Motor neuron (in vitro differentiated cells): Measurements from ENCODE around the gene LRCH3. TPM values are rescaled to one million over a fixed set of nuclear protein-coding genes. Genes with fewer than 3 reads are reported as not detected.

Experiments
- ATAC-seq, 8 experiments: fragments of 200-7000 bp; cut with Tn5 transposase; replicated peaks in 6 of 8; 2 replicates each; pipeline ENCODE4 v1.8.0; 2021; ENCODE audit warnings: mild to moderate bottlenecking in 8 of 8, moderate library complexity in 8 of 8
- H3K27ac ChIP-seq, 2 donors: fragments of 250-450 bp; sonication (Bioruptor Pico); 2 replicates each; pipeline ENCODE4 v1.9.0; 2021; ENCODE audit warnings: antibody characterized with exemption in 2 of 2, mild to moderate bottlenecking in 2 of 2, moderate library complexity in 1 of 2
- H3K4me1 ChIP-seq, 2 donors: fragments of 250-450 bp; sonication (Bioruptor Pico); replicated peaks in 1 of 2; 2 replicates each; pipeline ENCODE4 v1.6.1; 2021; ENCODE audit warnings: antibody characterized with exemption in 2 of 2, mild to moderate bottlenecking in 2 of 2, moderate library complexity in 1 of 2
- H3K4me3 ChIP-seq, 5 donors: fragments of 250-450 bp; sonication (Bioruptor Pico); 2 replicates each; pipeline ENCODE4 v1.9.0; 2021; ENCODE audit warnings: antibody characterized with exemption in 5 of 5, mild to moderate bottlenecking in 5 of 5, moderate library complexity in 4 of 5
- WGBS, 10 experiments: fragments of 450-650 bp; shearing (Covaris generic); methylation state at CpG; one replicate each; pipeline ENCODE4 v1.0.0; 2022; 5-methylcytosine and 5-hydroxymethylcytosine counted together
- in situ Hi-C, 9 experiments: fragments of 400-800 bp; cut with MboI; loops; one replicate each; pipeline ENCODE4 v1.15.0; 2021; ENCODE audit warnings: low sequenced_read_pairs in 9 of 9, low pct_unique_long_range_greater_than_20kb in 2 of 9; ENCODE audit not compliant: unreplicated experiment in 9 of 9
- total RNA-seq, 8 experiments: library from RNA; unstranded; fragments of 300-600 nt; gene quantifications; 2 replicates each; pipeline versions ENCODE4 v1.2.3 to v1.2.4, GENCODE V29; 2022

Gene LRCH3
- total RNA-seq, 8 experiments from 2014 or later, result 21.8 to 89.4 (median 38.4) TPM

DNA sequence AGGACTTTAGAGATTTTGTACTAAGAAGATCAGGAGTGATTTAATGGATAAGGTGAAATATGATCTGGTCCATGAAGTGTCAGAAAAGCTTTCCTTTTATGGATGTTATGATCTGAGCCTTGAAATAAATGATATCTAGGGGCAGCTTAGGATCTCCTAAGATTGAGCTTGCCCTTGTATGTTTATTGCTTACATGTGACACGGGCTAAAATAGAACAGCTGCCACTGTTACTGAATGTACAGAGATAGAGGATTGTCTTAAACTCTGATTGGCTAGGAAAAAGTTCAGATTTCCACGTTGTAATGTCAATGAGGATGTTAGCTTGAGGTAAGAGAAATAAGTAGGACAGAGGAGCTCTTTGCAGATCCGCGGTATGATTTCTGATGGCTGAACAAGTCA lies 32.5 kb upstream of the LRCH3 start:
- Histone ChIP-seq H3K27ac (no peak overlapping the region), H3K4me1 (no peaks in the 10 kb centered on the region), H3K4me3 (no peak overlapping the region)
- WGBS, 10 experiments, result 92 to 100% (median 100%) methylated on average over 3 to 4 of the region's 4 CpGs; no CpG with 5 or more reads in 3 of the 10 experiments
- ATAC-seq, result no peak
- in situ Hi-C loops, result no loop called here

DNA sequence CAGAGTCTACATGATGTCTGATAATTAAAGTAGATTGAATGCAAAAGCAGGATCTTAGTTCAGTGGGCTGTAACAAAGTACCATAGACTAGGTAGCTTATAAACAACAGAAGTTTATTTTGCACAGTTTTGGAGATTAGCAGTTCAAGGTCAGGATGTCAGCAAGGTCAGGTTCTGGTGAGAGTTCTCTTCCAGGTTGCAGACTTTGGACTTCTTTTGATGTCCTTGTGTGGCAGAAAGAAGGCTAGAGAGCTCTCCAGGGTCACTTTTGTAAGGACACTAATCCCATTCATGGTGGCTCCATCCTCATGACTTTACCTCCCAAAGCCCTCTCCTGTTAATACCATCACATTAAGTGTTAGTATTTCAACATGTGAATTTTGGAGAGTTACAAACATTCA lies 29.3 kb upstream of the LRCH3 start:
- H3K4me1 ChIP-seq, result no peaks in the 10 kb centered on the region
- no peak for ATAC-seq
- H3K27ac ChIP-seq, result no peak overlapping the region
- no peak overlapping the region for H3K4me3 ChIP-seq
- in situ Hi-C loops, result no loop called here

DNA sequence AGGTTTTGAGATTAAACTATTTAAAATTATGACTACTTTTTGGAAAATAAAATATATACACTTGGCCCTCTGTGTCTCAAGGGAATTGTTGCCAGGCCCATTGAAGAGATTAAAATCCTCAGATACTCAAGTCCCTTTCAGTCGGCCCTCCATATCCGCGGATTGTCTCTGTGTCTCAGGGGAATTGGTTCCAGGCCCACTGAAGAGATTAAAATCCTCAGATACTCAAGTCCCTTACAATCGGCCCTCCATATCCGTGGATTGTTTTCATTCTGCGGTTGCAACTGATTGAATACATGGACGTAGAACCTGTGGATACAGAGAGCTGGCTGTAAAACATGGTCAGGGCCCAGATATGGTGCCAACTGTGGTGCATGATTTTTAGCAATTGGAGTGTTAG lies 15.7 kb upstream of the LRCH3 start:
- Histone ChIP-seq H3K27ac (no peak overlapping the region), H3K4me3 (no peak overlapping the region), H3K4me1 (no peaks in the 10 kb centered on the region)
- ATAC-seq, result no peak
- in situ Hi-C loops, result no loop called here
- 70 to 100% (median 95%) methylated on average over 2 to 7 of the region's 7 CpGs; no CpG with 5 or more reads in 1 of the 10 experiments for WGBS, 10 experiments

DNA sequence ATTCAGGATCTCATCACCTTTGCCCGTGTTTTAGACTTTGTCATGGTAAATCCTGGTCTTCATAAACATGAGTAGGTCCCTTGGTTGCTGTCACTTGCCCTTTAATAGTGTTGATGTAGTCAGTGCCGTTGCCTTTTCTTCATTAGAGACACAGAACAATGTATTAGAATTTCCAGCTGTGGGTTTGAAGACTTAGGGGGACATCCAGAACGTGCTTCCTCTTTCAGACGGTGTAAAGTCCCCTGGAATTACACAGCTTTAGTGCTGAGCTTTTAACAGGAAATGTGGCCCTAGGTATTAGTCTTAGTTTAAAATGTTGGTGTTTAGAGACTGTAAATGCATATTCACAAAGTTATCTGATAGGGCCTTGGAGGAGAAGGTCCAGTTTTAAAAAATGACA lies 8.8 kb upstream of the LRCH3 start:
- Histone ChIP-seq H3K4me1 (no peaks in the 10 kb centered on the region), H3K27ac (no peak overlapping the region), H3K4me3 (no peak overlapping the region)
- WGBS, 10 experiments, result 40 to 100% (median 83%) methylated on average over 1 to 3 of the region's 4 CpGs; no CpG with 5 or more reads in 1 of the 10 experiments
- ATAC-seq, result no peak
- in situ Hi-C loops, result no loop called here

DNA sequence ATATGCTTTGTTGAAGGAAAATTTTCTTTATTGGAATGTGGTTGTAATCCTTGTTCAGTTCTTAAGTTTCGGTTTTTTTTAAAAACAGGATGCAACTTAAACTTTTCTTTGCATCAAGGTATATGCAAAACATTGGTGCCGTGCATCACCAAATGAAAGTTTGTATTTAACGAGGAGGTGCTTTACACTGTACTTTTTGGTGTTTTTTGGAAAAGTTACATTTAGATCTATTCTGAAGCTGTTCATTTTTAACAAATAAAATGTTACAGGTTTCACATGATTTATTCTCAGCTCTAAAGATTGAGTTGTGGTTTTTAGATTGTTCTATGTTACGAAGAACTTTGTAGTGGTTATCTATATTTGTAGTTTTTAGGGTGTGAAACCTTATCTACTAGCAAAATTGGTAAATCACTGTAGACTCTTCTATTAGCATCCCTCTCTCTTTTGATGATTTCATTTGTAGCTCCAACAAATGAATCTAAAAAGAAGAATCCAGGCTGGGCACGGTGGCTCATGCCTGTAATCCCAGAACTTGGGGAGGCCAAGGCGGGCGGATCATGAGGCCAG lies 7.0 kb upstream of the LRCH3 start:
- in situ Hi-C loops, result no loop called here
- Histone ChIP-seq H3K27ac (no peak overlapping the region), H3K4me3 (no peak overlapping the region), H3K4me1 (no peaks in the 10 kb centered on the region)
- ATAC-seq, result no peak
- WGBS, 10 experiments, result 86 to 100% (median 96%) methylated on average over 1 to 7 of the region's 7 CpGs

DNA sequence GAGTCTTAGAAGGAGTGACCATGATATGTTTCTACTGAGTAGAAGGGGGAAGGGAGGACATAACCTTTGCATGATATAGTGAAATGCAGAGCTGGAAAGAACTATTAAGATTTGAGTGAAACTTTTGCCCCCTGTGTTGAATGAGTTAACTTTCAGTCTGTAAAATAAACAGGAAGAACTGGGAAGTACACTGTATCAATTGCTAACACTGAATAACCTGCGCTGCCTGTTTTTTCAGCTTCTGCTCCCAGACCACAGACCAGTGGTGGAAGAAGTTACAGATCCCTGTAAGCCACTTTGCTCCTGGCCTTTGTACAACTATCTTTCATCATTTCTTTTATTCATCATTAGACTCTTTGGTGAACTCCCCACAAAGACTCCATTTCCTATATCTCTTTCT lies 3.6 kb upstream of the LRCH3 start:
- Histone ChIP-seq H3K27ac (no peak overlapping the region), H3K4me3 (no peak overlapping the region), H3K4me1 (no peaks in the 10 kb centered on the region)
- in situ Hi-C loops, result no loop called here
- 80 to 100% (median 100%) methylated on average over 1 of the region's 1 CpG; no CpG with 5 or more reads in 3 of the 10 experiments for WGBS, 10 experiments
- ATAC-seq, result no peak

DNA sequence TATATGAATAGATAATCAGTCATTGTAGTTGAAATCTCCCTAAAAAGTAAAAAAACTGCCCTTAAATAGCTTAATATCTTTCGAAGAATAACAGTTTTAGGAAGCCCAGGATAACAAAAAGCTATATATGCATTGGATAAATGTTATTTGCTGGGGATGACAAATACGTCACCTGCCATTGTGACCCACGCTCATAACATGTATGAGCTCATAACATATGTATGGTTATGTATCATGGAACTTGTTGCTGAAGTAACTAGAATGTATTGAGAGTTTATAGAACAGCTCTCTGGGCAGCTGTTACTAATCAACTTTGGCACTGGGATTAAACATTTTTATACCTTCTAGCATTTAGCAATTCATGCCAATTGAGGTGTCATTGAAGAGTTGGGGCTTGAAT lies 1.7 kb upstream of the LRCH3 start:
- 75 to 100% (median 96%) methylated on average over 1 to 3 of the region's 3 CpGs for WGBS, 10 experiments
- in situ Hi-C loops, result no loop called here
- no peak for ATAC-seq
- Histone ChIP-seq H3K4me3 (no peak overlapping the region), H3K27ac (no peak overlapping the region), H3K4me1 (peaks cover 5 to 13% of the 10 kb centered on the region in 2 donors)

DNA sequence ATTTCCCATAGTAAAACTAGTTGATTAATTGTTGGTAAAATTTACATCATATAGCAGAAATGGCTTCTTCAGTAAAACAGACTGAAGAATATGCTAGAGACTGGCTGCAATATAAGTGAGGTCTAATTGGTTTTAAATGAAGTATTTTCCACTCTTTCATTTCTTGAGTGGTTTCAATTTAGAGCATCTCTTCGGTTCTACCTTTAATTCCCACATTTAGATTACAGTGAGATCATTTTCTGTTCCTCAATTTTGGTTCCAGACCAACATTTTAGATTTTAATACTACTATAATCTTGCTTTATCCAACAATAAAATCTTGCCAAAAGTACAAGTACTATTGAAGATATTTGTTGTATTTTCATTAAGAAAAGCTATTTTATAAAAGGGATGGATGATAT lies 1.0 kb upstream of the LRCH3 start:
- no peak for ATAC-seq
- in situ Hi-C loops, result no loop called here
- WGBS, 10 experiments, result 11 to 100% (median 79%) methylated on average over 1 of the region's 1 CpG; no CpG with 5 or more reads in 1 of the 10 experiments
- Histone ChIP-seq H3K27ac (no peak overlapping the region), H3K4me1 (peaks cover 5 to 13% of the 10 kb centered on the region in 2 donors), H3K4me3 (no peak overlapping the region)

DNA sequence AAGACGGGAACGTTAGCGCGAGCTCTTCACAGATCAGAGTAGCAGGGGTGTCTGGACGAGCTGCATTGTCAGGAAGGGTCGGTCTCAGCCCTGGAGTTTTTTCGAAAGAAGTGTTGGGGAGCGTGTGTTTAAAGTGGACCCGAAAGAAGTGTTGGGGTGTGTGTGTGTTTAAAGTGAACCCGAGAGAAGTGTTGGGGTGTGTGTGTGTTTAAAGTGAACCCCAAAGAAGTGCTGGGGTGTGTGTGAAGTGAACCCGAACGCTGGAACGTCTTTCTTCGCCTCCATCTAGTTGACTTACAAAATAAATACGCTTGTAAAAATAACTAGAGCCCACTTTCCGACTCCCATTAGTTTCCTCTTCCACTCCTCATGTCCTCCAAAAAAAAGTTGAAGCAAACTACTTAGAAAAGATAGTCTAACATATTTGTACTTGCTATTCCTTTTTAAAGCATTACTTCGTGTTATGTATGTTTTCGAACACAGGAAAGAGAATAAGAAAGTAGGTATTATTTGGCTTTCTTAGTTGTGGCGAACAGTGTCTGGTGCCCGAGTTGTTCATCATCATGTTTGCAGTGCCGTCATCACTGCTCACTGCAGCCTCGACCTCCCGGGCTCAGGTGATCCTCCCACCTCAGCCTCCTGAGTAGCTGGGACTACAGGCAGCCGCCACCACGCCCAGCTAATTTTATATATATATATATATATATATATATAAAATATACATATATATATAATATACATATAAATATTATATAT lies 1.0 kb downstream of the LRCH3 start:
- Histone ChIP-seq H3K4me1 (peaks cover 5 to 13% of the 10 kb centered on the region in 2 donors), H3K27ac (peak overlapping the region; percentile 93 to 94), H3K4me3 (peak overlapping the region; percentile 69 to 95 (median 91))
- in situ Hi-C loops, result no loop called here
- 4 to 40% (median 20%) methylated on average over 3 to 12 of the region's 25 CpGs; no CpG with 5 or more reads in 1 of the 10 experiments for WGBS, 10 experiments
- ATAC-seq, result peak; percentile 28 to 54 (median 48)

DNA sequence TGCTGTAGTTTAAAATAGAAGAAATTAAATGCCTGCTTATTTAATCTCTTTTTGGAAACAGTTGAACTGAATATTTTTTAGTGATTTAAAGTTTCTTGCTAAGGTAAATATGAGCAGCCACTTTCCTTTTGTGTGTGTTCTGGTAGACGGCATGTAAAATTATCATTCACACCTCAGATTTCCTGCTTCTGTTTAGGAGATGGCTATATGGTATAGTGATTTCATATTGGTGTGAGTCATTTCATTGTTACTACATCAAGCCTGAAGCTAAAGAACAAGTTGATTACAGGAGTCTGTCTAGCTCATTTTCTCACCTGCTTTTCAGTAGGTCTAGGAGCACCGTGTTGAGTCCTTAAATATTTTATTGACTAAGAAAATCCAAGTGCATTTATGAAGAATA lies 2.2 kb downstream of the LRCH3 start:
- peaks cover 5 to 13% of the 10 kb centered on the region in 2 donors for H3K4me1 ChIP-seq
- no peak overlapping the region for H3K27ac ChIP-seq
- ATAC-seq, result no peak
- in situ Hi-C loops, result no loop called here
- H3K4me3 ChIP-seq, result peak overlapping the region in 1 of 5 donors; percentile 22
- WGBS, 10 experiments, result 0 to 100% (median 83%) methylated on average over 1 to 2 of the region's 2 CpGs; no CpG with 5 or more reads in 1 of the 10 experiments

DNA sequence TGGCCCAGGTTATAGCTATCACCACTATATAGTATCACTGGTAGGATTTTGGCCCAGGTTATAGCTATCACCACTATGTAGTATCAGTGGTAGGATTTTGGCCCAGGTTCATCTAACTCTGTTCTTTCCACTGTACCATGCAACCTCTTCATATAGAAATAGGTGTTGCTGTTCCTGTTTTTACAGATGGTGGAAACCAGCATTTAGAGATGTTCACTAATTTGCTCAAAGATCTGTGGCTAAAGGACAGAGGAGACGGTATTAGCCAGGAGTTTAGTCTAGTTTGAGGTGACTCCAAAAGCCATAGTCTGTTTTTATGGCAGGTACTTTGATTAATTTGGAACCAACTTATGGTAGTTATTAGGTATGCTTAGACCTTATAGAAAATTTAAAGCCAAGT lies 3.1 kb downstream of the LRCH3 start:
- Histone ChIP-seq H3K4me1 (peaks cover 5 to 13% of the 10 kb centered on the region in 2 donors), H3K27ac (no peak overlapping the region), H3K4me3 (no peak overlapping the region)
- WGBS, 10 experiments, result 83 to 100% (median 100%) methylated on average over 1 of the region's 1 CpG; no CpG with 5 or more reads in 6 of the 10 experiments
- in situ Hi-C loops, result no loop called here
- no peak for ATAC-seq

DNA sequence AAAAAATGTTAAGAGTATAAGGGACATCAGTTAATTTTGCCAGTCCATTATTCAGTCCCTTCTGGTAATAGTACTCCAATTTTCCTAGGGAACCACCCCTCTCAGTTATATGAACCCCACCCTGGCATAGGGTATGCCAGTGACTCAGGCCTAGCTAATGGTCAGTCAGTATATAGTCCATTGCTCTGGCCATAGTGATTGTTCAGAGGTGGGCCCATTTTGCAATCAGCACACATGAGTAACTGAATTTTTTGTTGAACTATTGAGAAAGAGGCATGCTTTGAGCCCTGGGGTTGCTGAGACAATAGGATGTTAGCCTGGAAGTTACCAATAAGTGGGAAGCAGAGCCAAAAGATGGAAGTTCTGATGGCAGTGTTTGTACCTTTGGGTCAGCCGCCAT lies 4.1 kb downstream of the LRCH3 start:
- 17 to 100% (median 93%) methylated on average over 1 of the region's 1 CpG; no CpG with 5 or more reads in 4 of the 10 experiments for WGBS, 10 experiments
- in situ Hi-C loops, result no loop called here
- ATAC-seq, result peak in 2 of 8 experiments; percentile 22 to 34
- Histone ChIP-seq H3K27ac (no peak overlapping the region), H3K4me1 (peaks cover 5 to 13% of the 10 kb centered on the region in 2 donors), H3K4me3 (no peak overlapping the region)

DNA sequence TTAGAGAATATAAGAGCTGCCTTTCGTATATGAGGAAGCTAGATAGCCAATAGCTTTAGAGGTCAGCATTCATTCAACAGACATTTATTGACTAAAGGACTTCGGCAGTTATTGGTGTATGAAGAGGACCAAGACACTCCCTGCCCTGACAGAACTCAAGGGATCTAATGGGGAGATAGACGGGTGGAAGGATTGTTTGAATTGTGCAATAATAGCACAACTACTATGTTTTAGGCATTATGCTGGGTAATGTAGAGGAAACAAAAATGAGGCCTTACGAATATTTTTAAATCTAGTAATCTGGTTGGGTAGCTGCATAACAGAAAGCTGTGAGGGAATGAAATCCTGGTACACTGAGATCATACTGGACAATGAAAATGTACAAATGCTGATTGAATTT lies 5.0 kb downstream of the LRCH3 start:
- no peak overlapping the region for H3K4me3 ChIP-seq
- H3K27ac ChIP-seq, result no peak overlapping the region
- ATAC-seq, result no peak
- H3K4me1 ChIP-seq, result peaks cover 5 to 13% of the 10 kb centered on the region in 2 donors
- in situ Hi-C loops, result no loop called here
- 0 to 100% (median 61%) methylated on average over 1 to 4 of the region's 4 CpGs; no CpG with 5 or more reads in 2 of the 10 experiments for WGBS, 10 experiments
